ENCODE results near the gene PUS1. TPM values are rescaled to one million over a fixed set of nuclear protein-coding genes. Genes with fewer than 3 reads are reported as not detected.
A peak's percentile ranks its signal among the peaks of the same experiment; 100 is the strongest.
"Not testable (repeated sequence)": the region's sequence is repeated elsewhere in the genome, so short reads cannot be mapped to it uniquely, and the experiment has no call there.

Gene PUS1
- total RNA-seq, 3 donors from 2014 or later = 21.0 to 28.3 (median 22.9) TPM

DNA sequence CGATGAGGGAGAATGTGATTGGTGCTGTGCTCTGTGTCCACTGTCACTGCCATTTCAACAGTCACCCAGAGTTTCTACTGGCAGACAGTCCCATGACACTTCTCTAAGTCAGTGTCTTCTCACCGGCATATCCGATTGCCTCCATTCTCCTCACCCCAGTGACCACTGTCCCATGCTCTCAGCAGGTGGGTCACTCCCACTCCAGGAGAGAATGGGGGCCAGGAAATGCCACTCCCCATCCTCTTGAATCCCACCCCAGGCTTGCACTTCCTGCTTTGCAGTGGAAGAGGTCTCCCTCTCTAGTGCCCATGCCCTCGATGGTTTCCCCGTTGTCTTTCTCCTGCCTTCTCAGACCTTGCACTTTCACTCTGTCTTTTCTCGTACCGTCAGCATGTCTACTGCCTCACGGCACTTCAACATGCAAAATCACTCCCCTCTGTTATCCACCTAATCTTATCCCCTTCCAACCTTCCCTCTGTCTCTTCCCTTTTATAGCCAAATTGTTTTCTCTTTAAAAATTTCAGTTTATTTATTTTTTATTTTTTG, 18.5 kb downstream of the PUS1 start:
- DNase-seq (no peak), ATAC-seq (no peak)
- TF ChIP-seq CTCF (IDR thresholded peaks at IDR 0.05) = no peak
- Histone ChIP-seq H3K4me3 (no peak overlapping the region), H3K4me1 (ENCODE audit: low read depth) (peaks cover 14% of the 10 kb centered on the region), H3K36me3 (ENCODE audit: low read depth) (no peaks in the 10 kb centered on the region), H3K9me3 (no peaks in the 10 kb centered on the region)
- intact Hi-C loops (cut with DNase I, micrococcal nuclease) = no loop called here

DNA sequence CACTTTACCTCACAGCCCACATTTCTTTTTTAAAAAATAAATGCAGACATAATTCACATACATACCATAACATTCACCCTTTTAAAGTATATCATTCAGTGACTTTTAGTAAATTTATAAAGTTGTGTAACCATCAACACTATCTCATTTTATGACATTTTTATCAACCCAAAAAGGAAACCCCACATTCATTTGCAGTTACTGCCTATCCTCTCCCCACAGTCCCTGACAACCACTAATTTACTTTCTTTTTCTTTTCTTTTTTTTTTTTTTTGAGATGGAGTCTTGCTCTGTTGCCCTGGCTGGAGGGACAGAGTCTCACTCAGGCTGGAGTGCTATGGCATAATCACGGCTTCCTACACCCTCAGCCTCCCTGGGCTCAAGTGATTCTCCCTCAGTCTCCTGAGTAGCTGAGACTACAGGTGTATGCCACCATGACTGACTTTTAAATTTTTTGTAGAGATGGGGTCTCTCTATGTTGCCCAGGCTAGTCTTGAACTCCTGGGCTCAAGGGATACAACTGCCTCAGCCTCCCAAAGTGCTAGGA, 19.2 kb downstream of the PUS1 start:
- ATAC-seq (no peak), DNase-seq (no peak)
- TF ChIP-seq CTCF (IDR thresholded peaks at IDR 0.05) = no peak
- Histone ChIP-seq H3K9me3 (no peaks in the 10 kb centered on the region), H3K4me3 (no peak overlapping the region), H3K36me3 (ENCODE audit: low read depth) (no peaks in the 10 kb centered on the region), H3K4me1 (ENCODE audit: low read depth) (peaks cover 14% of the 10 kb centered on the region)
- intact Hi-C loops (cut with DNase I, micrococcal nuclease) = no loop called here

DNA sequence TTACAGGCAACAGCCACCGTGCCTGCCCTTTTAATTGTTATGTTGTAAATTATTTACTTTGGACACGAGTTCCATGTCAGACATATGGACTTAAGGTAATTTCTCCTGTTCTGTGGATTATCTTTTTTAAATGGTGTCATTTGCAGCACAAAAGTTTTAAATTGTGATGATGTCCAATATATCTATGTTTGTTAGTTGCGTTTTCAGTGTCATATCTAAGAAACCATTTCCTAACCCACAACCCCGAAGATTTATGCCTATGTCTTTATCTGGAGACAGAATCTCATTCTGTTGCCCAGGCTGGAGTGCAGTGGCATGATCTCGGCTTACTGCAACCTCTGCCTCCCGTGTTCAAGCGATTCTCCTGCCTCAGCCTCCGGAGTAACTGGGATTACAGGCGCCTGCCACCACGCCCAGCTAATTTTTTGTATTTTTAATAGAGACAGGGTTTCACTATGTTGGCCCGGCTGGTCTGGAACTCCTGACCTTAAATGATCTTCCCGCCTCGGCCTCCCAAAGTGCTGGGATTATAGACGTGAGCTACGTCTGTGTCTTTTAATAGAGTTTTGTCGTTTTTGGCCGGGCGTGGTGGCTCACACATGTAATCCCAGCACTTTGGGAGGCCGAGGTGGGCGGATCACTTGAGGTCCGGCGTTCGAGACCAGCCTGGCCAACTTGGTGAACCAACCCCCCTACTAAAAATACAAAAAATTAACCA, 19.8 kb downstream of the PUS1 start:
- H3K9me3 ChIP-seq; ATAC-seq; H3K4me3 ChIP-seq; intact Hi-C loops (cut with DNase I, micrococcal nuclease); DNase-seq; H3K36me3 ChIP-seq (ENCODE audit: low read depth): not testable (repeated sequence)
- H3K4me1 ChIP-seq (ENCODE audit: low read depth) = peaks cover 14% of the 10 kb centered on the region

GRCh38 chr12:131949431-131950181, 20.5 kb downstream of the PUS1 start, which contains the start of gene EP400:
TSS of gene EP400 (plus strand) at chr12:131949942. CDS start at chr12:131960620, 10,678 bp downstream.
- Histone ChIP-seq H3K4me3 (peak within 1 kb of the TSS; percentile 92), H3K9me3 (no peaks in the 10 kb centered on the region), H3K4me1 (ENCODE audit: low read depth) (peaks cover 14% of the 10 kb centered on the region), H3K36me3 (ENCODE audit: low read depth) (no peaks in the 10 kb centered on the region)
- peak; percentile 58 for TF ChIP-seq CTCF (IDR thresholded peaks at IDR 0.05)
- ATAC-seq = peak; percentile 98
- intact Hi-C loops (cut with DNase I, micrococcal nuclease) = no loop called here
- peak; percentile 98 for DNase-seq

GRCh38 chr12:131950182-131950913, 21.3 kb downstream of the PUS1 start:
- H3K4me1 ChIP-seq (ENCODE audit: low read depth) = peaks cover 14% of the 10 kb centered on the region
- ATAC-seq = peak; percentile 27
- peak in 2 of 3 donors; percentile 72 to 73 for DNase-seq

GRCh38 chr12:131953810-131954209, 24.7 kb downstream of the PUS1 start:
- H3K4me1 ChIP-seq (ENCODE audit: low read depth) = peaks cover 24% of the 10 kb centered on the region
- DNase-seq; intact Hi-C loops (cut with DNase I, micrococcal nuclease); H3K4me3 ChIP-seq; ATAC-seq; H3K9me3 ChIP-seq; H3K36me3 ChIP-seq (ENCODE audit: low read depth): not testable (repeated sequence)

More at GRCh38 chr12:131950182-131950913, 21.3 kb downstream of the PUS1 start:
- Histone ChIP-seq H3K36me3 (ENCODE audit: low read depth) (no peaks in the 10 kb centered on the region), H3K4me3 (peak overlapping the region; percentile 92), H3K9me3 (no peaks in the 10 kb centered on the region)
- intact Hi-C loops (cut with DNase I, micrococcal nuclease) = no loop called here
- no peak for TF ChIP-seq CTCF (IDR thresholded peaks at IDR 0.05)

- ATAC-seq; H3K4me3 ChIP-seq; H3K9me3 ChIP-seq; DNase-seq; H3K36me3 ChIP-seq (ENCODE audit: low read depth); intact Hi-C loops (cut with DNase I, micrococcal nuclease): not testable (repeated sequence)
- H3K4me1 ChIP-seq (ENCODE audit: low read depth) = peaks cover 18% of the 10 kb centered on the region
Measured at GRCh38 chr12:131954460-131954859, 25.4 kb downstream of the PUS1 start.

All from mucosa of descending colon (tissue), 3 donors.